Subcutaneous abdominal adipose tissue (tissue), 5 donors: ENCODE data around the gene BACE1.

ENCODE experiments used
- H3K27ac ChIP-seq: one replicate; pipeline ENCODE4 v1.7.0; 2013; ENCODE audit warnings: low read depth, mild to moderate bottlenecking, inconsistent platforms, low read length, moderate library complexity
- H3K27me3 ChIP-seq, 5 donors: one replicate each; pipeline ENCODE4 v1.7.0; 2013; ENCODE audit warnings: low read length in 5 of 5, inconsistent platforms in 1 of 5; ENCODE audit not compliant: control insufficient read depth in 5 of 5, insufficient read depth in 4 of 5
- H3K36me3 ChIP-seq, 5 donors: one replicate each; pipeline ENCODE4 v1.7.0; 2013; ENCODE audit warnings: low read length in 5 of 5; ENCODE audit not compliant: control insufficient read depth in 5 of 5, insufficient read depth in 5 of 5
- H3K4me1 ChIP-seq, 5 donors: one replicate each; pipeline ENCODE4 v1.7.0; 2013; ENCODE audit warnings: low read length in 5 of 5, mild to moderate bottlenecking in 3 of 5, moderate library complexity in 1 of 5; ENCODE audit not compliant: control insufficient read depth in 5 of 5, insufficient read depth in 5 of 5
- H3K4me3 ChIP-seq, 5 donors: one replicate each; pipeline ENCODE4 v1.7.0; 2013; ENCODE audit warnings: low read length in 5 of 5, low read depth in 1 of 5
- H3K9ac ChIP-seq, 5 donors: one replicate each; pipeline ENCODE4 v1.7.0; 2013; ENCODE audit warnings: low read length in 5 of 5, mild to moderate bottlenecking in 4 of 5, moderate library complexity in 3 of 5
- H3K9me3 ChIP-seq, 5 donors: one replicate each; pipeline ENCODE4 v1.7.0; 2013; ENCODE audit warnings: low read length in 5 of 5; ENCODE audit not compliant: control insufficient read depth in 5 of 5
- donor health status: healthy.
- donor health status: healthy.
- donor health status: healthy.
- donor health status: healthy.
- donor health status: healthy.

Gene BACE1

DNA sequence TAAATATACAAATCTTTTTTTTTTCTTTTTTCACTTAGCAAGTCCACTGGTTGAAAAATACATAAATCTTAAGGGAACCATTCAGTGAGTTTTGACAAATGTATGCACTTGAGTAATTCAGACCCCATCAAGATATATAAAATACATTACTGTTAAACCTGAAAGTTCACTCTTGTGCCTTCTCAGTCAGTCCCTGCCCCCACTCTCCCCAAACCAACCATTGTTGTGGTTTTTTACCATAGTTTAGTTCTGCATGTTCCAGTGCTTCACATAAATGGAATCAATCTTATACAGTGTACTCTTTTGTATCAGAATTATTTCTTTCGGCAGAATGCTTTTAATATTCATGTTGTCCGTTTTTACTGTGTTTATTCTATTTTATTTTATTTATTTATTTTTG, 57.5 kb downstream of the BACE1 start:
- H3K36me3 ChIP-seq: peaks cover 11 to 54% (median 17%) of the 10 kb centered on the region in 5 donors
- H3K27me3 ChIP-seq: no peaks in the 10 kb centered on the region
- H3K9ac ChIP-seq: no peak overlapping the region
- no peak overlapping the region for H3K4me3 ChIP-seq
- no peak overlapping the region for H3K27ac ChIP-seq
- H3K9me3 ChIP-seq: no peaks in the 10 kb centered on the region
- H3K4me1 ChIP-seq: no peaks in the 10 kb centered on the region

GRCh38 chr11:117256573-117256972, 59.5 kb downstream of the BACE1 start:
- no peak overlapping the region for H3K27ac ChIP-seq
- peaks cover 10 to 48% (median 21%) of the 10 kb centered on the region in 5 donors for H3K36me3 ChIP-seq
- H3K4me3 ChIP-seq: no peak overlapping the region
- no peaks in the 10 kb centered on the region for H3K4me1 ChIP-seq
- no peaks in the 10 kb centered on the region for H3K9me3 ChIP-seq
- no peak overlapping the region for H3K9ac ChIP-seq
- H3K27me3 ChIP-seq: no peaks in the 10 kb centered on the region

GRCh38 chr11:117255966-117256365, 60.1 kb downstream of the BACE1 start:
- H3K36me3 ChIP-seq: peaks cover 10 to 44% (median 21%) of the 10 kb centered on the region in 5 donors
- H3K4me1 ChIP-seq: no peaks in the 10 kb centered on the region
- no peak overlapping the region for H3K9ac ChIP-seq
- no peaks in the 10 kb centered on the region for H3K27me3 ChIP-seq
- H3K4me3 ChIP-seq: no peak overlapping the region
- H3K9me3 ChIP-seq: no peaks in the 10 kb centered on the region
- no peak overlapping the region for H3K27ac ChIP-seq

GRCh38 chr11:117251506-117251905, 64.5 kb downstream of the BACE1 start:
- no peak overlapping the region for H3K27ac ChIP-seq
- H3K27me3 ChIP-seq: no peaks in the 10 kb centered on the region
- H3K4me3 ChIP-seq: no peak overlapping the region
- H3K4me1 ChIP-seq: no peaks in the 10 kb centered on the region
- H3K9me3 ChIP-seq: no peaks in the 10 kb centered on the region
- no peak overlapping the region for H3K9ac ChIP-seq
- H3K36me3 ChIP-seq: peaks cover 24 to 70% (median 39%) of the 10 kb centered on the region in 5 donors

DNA sequence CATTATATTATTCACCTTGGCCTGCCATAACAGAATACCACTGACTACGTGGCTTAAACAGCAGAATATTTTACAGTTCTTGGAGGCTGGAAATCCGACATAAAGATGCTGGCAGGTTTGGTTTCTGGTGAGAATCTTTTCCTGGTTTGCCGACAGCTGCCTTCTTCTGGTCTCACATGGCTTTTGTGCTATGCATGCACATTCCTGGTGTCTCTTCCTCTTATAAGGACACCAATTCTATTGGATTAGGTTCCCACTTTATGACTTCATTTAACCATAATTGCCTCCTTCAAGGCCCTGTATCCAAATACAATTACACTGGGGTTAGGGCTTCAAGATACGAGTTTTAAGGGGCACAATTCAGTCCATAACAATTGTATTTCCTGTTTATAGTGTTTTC, 66.5 kb downstream of the BACE1 start:
- H3K9ac ChIP-seq: no peak overlapping the region
- H3K36me3 ChIP-seq: peaks cover 26 to 70% (median 48%) of the 10 kb centered on the region in 5 donors

GRCh38 chr11:117248341-117248740, 67.7 kb downstream of the BACE1 start:
- Histone ChIP-seq H3K9me3 (no peaks in the 10 kb centered on the region), H3K9ac (no peak overlapping the region), H3K36me3 (peaks cover 29 to 68% (median 54%) of the 10 kb centered on the region in 5 donors), H3K27ac (no peak overlapping the region), H3K4me3 (no peak overlapping the region), H3K27me3 (no peaks in the 10 kb centered on the region), H3K4me1 (no peaks in the 10 kb centered on the region)

More for the DNA sequence above, 66.5 kb downstream of the BACE1 start:
- Histone ChIP-seq H3K4me1 (no peaks in the 10 kb centered on the region), H3K9me3 (no peaks in the 10 kb centered on the region), H3K27me3 (no peaks in the 10 kb centered on the region), H3K27ac (no peak overlapping the region), H3K4me3 (no peak overlapping the region)

DNA sequence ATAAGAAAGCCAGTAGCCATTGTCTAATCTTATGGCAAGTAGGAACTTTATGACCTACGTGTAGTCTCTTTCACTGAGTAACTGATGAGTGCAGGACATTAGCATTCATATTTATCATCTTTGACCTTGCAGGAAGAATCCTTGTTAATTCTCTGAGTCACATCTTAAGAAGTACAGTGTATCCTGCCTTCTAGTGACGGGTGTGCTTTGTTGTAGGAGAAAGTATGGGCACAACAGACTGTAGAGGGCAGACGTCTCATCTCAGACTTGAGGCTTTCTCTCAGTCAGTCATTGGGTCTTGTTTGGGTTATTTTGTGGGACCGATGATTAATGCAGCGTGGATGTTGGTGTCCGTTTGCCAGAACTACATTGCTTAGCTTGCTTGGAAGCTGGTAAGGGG, 76.8 kb downstream of the BACE1 start:
- H3K36me3 ChIP-seq: peaks cover 9 to 45% (median 35%) of the 10 kb centered on the region in 5 donors
- no peak overlapping the region for H3K27ac ChIP-seq
- peaks cover 0 to 2% (median under 1%) of the 10 kb centered on the region in 5 donors for H3K4me1 ChIP-seq
- no peaks in the 10 kb centered on the region for H3K27me3 ChIP-seq
- H3K9ac ChIP-seq: no peak overlapping the region
- H3K9me3 ChIP-seq: no peaks in the 10 kb centered on the region
- H3K4me3 ChIP-seq: no peak overlapping the region

- Histone ChIP-seq H3K9ac (no peak overlapping the region), H3K4me1 (peaks cover 0 to 13% (median 11%) of the 10 kb centered on the region in 5 donors), H3K27me3 (no peaks in the 10 kb centered on the region), H3K4me3 (no peak overlapping the region), H3K9me3 (no peaks in the 10 kb centered on the region), H3K36me3 (peaks cover 8 to 38% (median 26%) of the 10 kb centered on the region in 5 donors), H3K27ac (no peak overlapping the region)
These were observed 77.8 kb downstream of the BACE1 start for GRCh38 chr11:117238221-117238620.
